Right renal pelvis (tissue), 4 donors: ENCODE results near the gene CCDC126. TPM values are rescaled to one million over a fixed set of nuclear protein-coding genes. Genes with fewer than 3 reads are reported as not detected.

ENCODE experiments used
- polyA plus RNA-seq, 4 donors: library from polyadenylated mRNA; unstranded; fragments of 120-200 nt; gene quantifications; one replicate each; pipeline ENCODE4 v1.2.1, GENCODE V29; 2013; ENCODE audit not compliant: insufficient read length in 4 of 4

CCDC126 gene
- polyA plus RNA-seq, 4 donors, result 17.4 to 21.6 (median 20.4) TPM

Other genes with a start within 250 kb of the CCDC126 start
- gene IGF2BP3, start 126.9 kb upstream of the CCDC126 start, polyA plus RNA-seq, result 10 to 100 TPM; 54.5 to 68.8 (median 63.4) TPM
- 100 to 1,000 TPM; 171 to 260 (median 191) TPM for gene TRA2A, start 65.4 kb upstream of the CCDC126 start, polyA plus RNA-seq
- 10 to 100 TPM; 13.2 to 22.7 (median 15.6) TPM for gene FAM221A, start 82.8 kb downstream of the CCDC126 start, polyA plus RNA-seq
- gene STK31, start 112.8 kb downstream of the CCDC126 start, polyA plus RNA-seq, result 1 to 10 TPM in 2 of 4 donors, under 1 TPM in 2; 0.36 to 1.3 (median 0.91) TPM